ENCODE results near the gene MGMT.

Gene MGMT

DNA sequence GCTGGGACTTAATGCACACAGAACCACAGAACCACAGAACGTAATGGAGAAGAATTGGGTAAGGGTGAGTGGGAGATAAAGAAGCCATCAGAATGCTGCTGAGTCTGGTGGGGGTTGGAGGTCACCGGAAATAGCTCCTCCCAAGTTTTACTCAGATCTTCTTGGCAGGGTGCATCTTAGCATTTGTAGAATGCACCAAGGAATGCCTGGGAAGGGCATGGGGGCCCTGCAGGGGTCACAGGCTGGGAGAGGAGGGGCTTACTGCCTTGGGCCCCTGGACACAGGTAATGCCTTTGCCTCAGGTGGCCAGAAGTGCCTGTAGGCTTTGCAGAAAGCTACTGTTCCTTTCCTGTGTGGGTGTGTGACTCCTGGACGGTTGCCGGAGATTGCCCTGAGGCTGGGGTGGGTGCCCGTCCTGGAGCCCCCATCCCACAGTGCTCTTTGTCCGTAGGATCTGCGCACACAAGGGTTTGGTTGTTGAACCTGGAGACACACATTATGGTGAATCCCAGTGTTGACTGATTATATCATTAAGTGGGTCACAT is 55.1 kb downstream of the MGMT start:
- no peak for DNase-seq

DNA sequence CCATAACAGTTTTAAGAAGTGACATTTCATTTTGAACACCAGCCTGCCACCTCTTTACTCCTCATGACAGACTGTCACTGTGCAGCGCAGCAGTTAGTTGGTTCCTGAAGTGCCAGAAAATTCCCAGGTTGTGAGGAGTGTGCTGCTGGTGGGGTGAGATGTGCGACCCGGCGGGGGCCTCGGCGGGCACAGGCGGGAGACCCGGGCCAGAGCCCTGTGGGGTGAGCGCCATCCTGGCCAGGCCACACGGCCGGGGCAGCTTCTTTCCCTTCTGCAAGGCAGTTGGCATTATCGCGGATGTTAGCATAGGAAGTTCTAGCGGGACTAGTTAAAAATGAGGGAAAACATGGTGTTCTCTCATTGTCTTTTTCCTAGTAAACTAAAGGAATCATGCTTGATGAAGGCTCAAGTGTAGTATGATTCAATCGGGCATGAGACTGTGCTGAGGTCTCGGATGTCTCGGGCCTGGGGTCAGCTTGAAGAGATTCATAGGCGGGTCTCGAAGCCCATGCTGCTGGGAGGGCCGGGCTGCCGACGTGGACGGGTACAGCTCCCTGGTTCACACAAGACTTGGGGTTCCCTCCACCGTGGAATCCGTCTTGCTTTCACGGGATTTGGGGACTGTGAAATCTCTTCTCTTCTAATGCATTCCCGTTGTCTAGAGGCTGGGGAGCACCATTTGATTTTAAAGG is 56.1 kb downstream of the MGMT start:
- DNase-seq: no peak

DNA sequence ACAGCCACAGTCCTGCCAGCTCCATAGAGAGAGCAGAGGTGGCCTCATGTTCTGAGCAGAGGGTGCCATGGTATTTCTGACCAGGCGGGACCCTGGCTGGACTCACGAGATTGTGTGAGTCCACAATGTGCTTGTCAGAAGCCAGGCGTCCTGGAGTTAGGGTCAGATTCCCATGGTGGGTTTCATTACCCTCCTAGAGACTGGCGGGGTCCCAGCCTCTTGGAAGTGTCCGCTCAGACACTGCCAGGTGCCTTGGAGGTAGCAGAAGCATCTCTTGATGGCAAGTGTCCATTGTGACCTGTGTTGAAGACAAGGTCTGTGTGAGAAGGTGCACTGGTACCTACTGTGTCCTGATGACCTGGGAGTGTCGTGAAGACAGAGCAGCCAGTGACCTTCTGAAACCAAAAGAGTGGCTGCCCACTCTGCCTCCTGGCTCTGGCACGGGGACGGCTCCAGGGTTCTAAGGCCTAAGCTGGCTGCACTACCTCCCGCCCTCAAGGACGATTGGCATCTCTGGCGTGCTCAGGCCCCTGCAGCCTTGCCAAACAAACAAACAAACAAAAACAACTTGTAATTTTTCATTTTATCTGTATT is 56.8 kb downstream of the MGMT start:
- no peak for DNase-seq

DNA sequence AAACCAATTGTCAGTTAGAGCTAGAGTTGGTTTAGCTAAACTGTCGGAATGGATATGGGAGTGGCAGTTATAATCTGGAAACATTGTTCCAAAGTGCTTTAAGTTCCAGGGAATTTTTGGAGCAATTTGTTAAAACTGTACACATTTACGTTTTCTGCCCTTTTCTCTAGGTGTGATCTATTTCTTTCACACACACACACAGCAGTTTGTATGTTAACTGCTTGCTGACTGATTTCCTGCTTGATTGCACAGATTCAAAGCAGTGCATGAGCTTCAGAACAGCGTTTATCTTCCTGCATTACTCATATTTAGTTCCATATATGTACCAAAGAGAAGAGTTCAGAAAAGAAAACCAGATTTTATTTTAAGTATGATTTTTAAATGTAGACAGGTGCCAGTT is 57.9 kb downstream of the MGMT start:
- DNase-seq: no peak

DNA sequence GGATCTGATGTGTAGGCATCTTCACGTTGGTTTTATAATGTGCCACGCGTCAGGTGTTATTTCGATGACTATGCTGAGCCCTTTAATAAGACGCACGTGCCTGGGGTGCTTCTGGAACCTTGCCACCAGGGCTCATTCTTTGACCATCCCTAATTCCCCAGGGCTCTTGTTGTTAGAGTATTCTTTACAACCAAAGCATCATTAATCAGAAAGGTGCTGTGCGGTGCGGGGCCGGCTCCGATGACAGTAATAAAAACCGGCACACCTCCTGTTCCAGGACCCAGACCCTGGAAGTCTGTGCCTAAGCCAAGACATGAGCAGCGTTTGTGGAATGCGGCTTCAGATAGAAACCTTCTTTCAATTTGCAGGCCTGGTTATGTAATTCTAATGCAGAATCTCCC is 58.4 kb downstream of the MGMT start:
- DNase-seq: no peak

DNA sequence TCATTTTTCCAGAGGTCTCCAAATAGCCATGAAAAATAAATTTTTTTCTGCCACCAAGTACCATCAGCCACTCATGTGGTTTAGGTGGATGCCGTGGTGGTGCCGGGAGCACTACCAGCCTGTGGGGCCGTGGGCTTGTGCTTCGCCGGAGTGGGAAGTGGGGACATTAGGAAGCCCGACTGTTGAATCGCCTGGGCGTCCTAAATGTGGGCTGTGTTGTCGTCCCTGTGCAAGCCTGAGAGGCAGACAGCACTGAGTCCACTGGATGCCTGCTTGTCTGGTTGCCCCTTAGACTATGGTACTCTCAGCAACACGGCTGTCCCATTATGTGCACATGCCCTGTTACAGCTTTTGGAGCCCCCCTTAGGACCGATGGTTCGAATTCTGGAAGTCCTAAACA is 59.9 kb downstream of the MGMT start:
- no peak for DNase-seq

DNA sequence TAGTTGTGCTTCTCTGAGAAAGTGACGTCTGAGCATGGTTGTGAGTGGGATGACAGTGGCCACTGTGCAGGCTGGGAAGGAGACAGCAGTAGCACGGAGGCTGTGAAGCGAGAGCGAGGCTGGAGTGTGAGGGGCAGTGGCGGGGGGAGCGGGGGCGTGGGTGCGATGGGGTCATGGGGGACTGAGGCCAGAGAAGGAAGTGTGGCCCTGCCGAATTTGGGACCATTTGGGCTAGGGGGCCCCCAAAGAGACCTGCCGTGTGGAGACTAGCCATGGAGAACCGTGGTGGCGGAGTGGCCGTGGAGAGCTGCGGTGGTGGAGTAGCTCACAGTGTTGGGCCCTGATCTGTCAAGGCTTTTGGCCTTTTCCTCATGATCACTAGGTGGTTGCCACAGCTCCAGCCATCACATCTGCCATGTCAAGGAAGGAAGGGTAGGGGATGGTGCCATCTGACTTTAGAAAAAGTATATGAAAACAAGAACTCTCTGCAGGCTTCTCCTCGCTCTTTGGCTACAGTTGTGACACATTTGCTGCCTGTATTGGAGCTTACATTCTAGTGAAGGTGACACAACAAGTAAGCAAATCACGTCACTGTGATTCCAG is 61.4 kb downstream of the MGMT start:
- no peak for DNase-seq

DNA sequence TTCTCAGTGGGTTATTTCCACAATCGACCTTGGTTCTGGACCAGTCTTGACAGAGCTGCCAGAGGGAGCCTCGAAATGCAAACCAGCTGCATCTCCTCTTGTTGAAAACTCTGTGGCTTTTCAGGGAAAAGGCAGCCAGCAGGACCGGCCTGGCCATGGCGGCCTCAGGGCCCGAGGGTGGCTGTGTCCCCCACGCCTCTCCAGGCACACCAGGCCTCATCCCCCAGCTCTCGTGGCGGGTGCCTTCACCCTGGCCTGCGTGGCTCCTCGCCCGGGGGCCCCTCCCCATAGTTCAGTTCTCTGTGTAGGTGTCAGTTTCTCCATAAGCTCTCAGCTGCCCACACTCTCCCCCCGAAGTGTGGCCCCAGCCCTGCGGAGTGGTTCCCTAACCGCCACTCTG is 63.5 kb downstream of the MGMT start:
- no peak for DNase-seq

DNA sequence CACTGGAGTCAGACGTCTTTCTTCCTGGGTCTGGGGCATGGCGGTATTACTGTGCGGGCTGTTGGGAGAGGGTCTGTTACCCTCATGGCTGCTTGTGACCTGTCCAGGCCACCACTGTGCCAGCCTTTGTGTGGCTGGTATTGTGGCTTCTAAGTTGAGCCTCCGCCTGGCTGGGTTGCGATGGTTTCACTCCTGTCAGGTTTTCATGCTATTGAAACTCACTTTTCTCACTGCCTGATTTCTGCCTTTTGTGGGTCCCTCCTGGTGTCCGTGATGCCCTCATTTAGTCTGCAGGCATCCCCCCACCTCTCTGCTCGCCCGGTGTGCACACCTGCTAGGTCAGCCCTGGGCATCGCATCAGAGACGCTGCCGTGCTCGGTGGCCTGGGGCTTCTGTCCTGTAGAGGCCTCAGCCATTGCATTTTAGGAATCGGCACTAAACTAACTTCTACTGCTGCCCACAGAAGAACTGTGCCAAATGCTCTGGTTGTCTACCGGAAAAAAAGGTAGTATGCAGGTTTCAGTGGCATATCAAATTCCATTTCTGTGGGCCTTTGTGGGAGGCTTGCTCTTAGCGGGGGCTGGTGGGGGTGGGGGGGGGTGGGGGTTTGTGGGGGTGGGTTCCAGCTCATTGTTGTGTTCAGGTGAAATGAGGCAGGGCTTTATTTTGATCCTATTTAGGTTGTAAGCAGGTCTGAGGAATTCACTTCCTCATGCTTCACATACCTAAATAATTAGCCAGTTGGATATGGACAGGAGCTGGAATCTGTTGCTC is 64.3 kb downstream of the MGMT start:
- no peak for DNase-seq

DNA sequence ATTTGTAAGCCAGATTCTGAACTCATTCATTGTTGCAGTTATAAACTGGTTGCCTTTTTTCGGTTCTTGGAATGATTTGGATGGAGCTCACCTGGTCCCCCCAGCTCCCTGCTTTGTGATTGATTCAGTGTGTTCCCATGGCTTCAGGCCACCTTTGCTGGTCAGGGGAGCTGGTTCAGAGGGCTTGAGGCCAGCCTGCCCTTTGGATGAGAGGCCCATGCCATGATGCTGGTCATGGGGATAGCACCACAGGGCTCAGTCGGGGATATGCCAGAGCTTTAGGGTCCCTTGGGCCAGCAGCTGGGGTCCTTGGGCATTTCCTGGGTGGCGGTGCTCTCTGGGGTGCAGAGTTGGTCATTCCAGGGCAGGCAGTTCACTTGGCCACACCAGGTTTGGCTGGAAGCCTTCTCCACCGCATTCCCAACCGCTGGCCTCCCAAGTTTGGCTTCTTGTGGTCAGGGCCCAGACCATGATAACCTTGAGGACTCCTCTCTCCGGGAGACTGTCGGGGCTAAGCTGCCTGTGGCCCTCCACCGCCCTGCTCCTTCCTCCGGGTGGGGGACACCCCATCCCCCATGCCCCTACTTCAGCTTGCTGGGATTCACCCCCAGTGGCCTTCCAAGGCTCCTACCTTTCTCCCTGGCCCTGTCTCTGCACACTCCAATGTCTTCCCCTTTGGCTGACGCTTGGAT is 65.1 kb downstream of the MGMT start:
- no peak for DNase-seq

DNA sequence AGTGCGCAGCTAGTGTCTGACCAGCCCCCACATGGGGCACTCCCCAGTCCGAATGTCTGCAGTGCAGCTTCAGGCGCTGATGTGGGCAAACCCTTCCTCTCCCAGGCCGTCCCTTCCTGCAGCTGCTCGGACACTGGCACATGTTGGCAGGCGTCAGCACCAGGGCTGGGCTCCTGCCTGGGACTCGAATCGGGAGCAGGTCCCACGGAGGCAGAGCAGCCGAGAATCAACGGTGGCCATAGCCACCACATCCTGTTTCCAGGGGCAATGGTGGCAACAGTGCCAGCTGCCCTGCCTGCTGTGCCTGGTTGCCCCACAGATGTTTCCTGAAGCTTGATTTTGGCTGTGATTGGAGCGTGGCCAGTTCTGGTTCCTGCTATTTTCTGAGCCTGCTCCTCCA is 65.8 kb downstream of the MGMT start:
- no peak for DNase-seq

DNA sequence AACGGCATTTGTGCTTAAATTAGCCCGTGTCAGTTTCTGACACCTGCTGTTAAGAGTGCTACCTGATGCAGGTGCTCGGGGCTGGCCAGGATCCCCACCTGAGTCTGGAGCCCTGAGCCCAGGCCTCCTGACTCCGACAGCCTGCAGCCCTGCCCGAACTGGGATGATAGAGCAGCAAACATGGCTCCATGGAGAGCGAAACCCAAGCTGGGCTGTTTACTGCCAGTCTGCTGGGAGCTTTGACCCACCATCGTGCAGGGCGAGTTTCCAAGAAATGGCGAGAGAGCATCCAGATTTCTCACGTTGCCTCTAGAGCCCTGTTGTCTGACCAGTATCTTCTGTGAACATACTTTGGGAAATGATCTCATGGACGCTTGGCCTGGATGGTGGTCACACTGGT is 66.2 kb downstream of the MGMT start:
- no peak for DNase-seq

DNA sequence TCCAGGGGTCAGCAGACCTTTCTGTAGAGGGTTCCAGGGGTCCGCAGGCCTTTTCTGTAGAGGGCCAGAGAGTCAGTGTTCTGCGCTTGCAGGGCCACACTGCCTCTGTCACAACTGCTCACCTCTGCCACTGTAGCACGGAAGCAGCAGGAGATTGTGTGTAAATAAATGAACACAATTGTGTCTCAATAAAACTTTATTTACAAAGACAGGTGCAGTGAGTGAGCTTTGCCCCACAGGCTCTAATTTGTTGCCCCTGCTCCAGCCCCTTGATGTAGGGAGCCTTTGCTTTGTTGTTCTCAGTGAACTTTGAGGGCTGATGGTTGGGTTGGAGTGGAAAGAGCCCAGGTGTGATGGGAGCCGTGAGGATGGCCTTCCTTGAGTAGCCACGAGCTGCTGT is 67.8 kb downstream of the MGMT start:
- no peak for DNase-seq

DNA sequence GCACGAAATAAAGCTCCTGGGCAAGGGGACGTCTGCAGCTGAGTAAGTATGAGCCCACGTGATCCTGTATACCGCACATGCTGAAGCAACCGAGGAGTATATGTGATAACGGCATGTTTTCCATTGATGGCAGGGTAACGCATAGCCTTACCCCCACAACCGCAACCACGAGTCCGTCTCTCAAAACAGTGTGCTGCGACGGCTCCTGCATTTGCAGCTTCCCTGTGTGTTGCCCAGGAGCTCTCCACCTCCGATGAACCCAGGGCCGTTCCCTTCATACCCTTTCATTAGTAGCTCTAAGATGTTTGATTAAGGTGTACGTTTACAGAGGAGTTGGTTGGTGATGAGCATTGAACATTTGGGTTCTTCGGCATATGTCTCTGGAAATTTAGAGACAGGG is 69.3 kb downstream of the MGMT start:
- DNase-seq: no peak

DNA sequence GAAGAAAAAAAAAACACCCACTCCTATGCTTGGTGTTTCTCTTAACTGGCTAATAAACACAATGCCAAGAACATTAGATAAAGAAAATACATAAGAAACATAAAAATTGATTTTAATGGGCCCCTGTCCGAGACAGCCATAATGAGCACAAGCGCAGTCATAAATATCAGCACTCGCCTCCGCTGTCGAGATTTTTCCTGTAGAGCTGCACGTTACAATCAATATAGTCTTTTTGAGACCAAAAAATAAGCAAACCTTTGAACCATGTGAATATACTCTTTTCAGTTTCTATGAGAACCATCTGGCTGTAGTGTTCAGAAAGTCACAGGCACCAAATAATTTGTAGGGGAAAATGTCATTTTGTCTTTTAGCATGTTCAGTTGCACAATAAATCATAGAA is 70.1 kb downstream of the MGMT start:
- no peak for DNase-seq

DNA sequence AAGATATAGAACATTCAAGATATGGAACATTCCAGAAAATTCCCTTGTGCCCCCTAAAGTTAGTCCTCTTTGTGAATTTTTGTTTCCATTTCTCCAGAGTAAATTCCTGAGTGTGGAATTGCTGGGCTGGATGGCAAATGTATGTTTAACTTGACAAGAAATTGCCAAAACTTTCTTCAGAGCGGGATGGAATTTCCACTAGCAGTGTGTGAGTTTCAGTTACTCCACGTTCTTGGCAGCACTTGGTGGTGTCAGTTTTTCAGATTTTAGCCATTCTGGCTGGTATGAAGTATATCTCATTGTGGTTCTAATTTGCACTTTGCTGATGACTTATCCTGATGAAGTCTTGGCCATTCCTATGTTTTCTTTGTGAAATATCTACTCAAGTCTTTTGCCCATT is 71.2 kb downstream of the MGMT start:
- DNase-seq: no peak

DNA sequence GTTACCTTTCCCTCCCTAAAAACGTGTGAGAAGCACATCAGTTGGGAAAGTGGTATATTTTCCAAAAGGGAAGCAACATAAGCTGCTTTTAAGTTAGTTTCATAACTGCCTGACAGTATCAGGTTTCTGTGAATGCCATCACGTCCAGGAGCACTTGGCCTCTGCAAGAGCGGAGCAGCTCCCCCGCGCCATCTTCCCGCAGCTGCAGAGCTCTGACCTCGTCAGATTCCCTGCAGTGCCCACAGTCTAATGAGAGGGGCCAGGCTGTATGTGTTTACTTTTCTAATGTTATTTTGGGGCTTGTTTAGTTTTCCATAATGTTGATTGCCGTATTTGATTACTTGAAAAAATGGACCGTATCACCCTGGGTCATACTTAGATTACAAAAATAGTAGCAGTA is 74.2 kb downstream of the MGMT start:
- DNase-seq: no peak

DNA sequence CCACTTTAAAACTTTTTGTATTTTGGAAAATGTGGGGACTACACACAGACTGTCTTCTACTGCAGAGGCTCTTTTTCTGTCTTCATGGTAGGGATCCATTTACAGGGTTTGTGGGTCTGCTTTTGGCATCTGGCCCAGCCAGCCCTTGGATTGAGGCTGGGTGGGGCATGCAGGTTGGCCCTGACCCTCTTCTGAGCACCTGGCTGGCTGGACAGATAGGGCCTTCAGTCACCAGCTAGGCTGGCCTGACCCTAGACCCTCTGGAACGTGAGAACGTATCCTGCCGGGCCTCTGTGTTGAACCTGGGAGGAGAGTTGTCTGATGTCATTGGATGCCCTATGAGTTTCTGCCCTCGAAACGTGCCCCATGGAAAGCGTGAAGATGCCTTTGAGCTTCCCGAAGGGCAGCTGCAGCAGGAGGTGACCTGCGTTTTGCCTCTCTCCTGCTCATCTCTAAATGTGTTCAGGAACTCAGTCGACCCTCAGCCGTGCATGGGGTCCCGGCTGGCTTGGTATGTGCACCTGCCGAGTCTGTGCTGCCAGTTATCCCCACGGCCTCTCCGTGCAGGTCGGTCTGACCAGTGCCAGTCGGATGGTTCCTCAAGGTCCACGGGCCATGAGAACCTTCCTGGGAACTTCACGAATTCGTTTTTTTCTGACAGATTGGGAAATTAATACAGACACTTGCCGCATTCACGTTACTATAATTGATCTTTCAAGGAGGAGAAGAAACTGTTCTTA is 74.9 kb downstream of the MGMT start:
- DNase-seq: no peak

DNA sequence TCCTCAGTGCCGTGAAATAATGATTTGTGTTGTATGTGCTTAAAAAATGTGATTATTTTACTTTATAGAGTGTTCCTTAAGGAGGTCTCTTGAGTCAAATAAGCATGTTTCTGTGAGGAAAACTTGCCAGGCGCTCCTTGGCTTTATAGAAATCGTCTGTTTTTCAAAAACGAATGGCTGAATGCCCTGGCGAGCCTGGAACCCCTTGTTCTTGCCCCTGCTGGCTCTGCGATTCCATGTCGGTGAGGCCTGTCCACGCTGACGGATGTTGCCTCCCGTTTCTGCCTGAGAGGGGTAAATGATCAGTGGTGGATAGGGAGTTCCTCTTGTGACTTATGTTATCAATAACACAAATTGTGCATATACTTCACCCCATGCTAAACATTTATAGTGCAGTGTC is 75.5 kb downstream of the MGMT start:
- no peak for DNase-seq

DNA sequence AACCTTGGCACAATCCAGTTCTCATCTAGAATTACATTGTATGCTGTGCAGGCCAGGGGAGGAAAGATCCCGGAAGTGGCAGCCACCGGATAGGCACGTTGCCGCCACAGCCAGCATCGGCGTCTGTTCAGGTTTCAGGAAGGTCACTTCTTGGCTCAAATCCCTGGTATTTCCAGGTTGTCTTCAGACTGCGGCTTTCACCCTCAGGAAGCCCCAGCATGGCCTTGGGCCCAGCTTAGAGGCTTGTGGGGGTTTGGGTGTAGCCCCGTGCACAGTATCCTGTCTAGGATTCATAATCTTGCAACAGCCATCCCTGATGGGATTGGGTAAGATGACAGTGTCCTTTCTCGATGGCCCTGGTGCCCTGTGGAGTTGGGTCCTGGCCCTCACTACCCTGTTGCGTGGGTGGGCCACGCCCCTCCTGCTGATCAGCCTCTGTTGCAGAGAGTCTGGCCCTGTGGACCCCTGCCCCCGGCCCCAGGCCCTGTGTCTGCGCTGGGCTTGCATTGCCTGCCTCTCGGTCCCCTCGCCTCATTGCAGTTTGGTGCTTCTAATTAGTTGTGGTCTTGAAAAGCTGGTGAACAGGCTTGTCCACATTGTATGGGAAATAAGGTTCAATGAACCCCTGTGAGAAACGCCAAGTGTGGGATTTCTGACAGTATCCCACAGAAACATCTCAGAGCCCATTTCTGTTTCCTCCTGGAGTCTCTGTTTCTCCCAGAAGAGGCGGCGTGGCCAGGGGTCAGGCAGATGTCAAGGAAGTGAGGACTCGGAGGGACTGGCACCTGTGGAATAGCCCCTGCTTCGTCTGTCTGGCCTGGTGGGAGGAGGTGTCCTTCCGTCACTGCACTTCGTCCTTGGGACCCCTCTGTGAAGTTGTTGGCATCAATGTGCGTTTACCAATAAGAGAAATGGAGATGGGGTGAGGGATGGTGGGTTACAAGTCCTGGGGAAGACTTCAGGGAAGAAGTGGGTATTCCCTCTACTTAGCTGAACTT is 77.5 kb downstream of the MGMT start:
- no peak for DNase-seq

DNA sequence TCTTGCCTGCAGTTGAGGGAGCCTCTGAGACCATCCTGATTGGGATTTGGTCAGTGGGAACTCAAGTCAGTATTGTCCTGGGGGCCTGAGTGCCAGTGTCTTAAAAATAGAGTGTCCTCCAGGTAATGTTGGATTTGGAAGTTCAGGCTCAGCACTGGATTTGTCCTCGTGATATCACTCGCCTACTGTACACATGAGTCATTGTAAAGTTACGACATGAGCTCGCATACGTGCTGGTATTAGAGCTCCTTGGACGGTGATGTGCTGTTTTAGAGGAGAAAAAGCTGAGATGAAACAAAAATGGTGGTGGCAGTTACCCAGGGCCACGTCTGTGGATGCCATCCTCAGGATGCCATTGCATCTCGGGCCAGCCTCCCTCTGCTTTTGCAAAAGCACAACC is 78.2 kb downstream of the MGMT start:
- DNase-seq: no peak

Measured in stimulated activated CD4-positive, alpha-beta T cell treated with anti-CD3 and anti-CD28 coated beads, Interleukin-4, amount 100 ng/mL, for 4 hours (primary cell).